OCI-LY7 (cell line): ENCODE measurements around the gene TMEM191C. TPM values are rescaled to one million over a fixed set of nuclear protein-coding genes. Genes with fewer than 3 reads are reported as not detected.

Experiments used
- BruUV-seq: library from RNA; stranded (reverse); fragments of 400-500 nt; replicated peaks from 2 replicates; lab custom pipeline; 2021; lab: Mats Ljungman, UMichigan
- CTCF ChIA-PET: fragments of 300-600 bp; sonication (Branson Sonifier 250); formaldehyde crosslinking; loops from one replicate; lab custom pipeline; 2022; ENCODE audit warnings: antibody characterized with exemption; ENCODE audit not compliant: unreplicated experiment; lab: Charles Lee
- POLR2A ChIA-PET: fragments of 300-600 bp; sonication (Branson Sonifier 250); formaldehyde crosslinking; loops from one replicate; lab custom pipeline; 2022; ENCODE audit warnings: antibody characterized with exemption; lab: Charles Lee
- DNase-seq: peaks from one replicate; pipeline ENCODE4 v3.0.0-alpha.2; 2015; ENCODE audit warnings: low spot score
- H2AFZ ChIP-seq: fragments of 200-600 bp; sonication (generic), shearing (Covaris generic); 2 replicates; pipeline ENCODE4 v1.6.1; 2014; ENCODE audit warnings: mild to moderate bottlenecking, antibody characterized with exemption, low read length, moderate library complexity
- H3K27ac ChIP-seq: fragments of 200-600 bp; sonication (generic); 2 replicates; pipeline ENCODE4 v1.5.1; 2014; ENCODE audit warnings: mixed run types, low read depth, mild to moderate bottlenecking, moderate library complexity, low read length, inconsistent platforms; ENCODE audit not compliant: poor library complexity, severe bottlenecking
- H3K36me3 ChIP-seq: fragments of 200-600 bp; sonication (generic); 2 replicates; pipeline ENCODE4 v1.6.1; 2014; ENCODE audit warnings: mild to moderate bottlenecking, antibody characterized with exemption, low read length, moderate library complexity, mixed read lengths; ENCODE audit not compliant: insufficient read depth
- H3K4me1 ChIP-seq: fragments of 200-600 bp; sonication (generic); 2 replicates; pipeline ENCODE4 v1.5.1; 2014; ENCODE audit warnings: mild to moderate bottlenecking, low read length; ENCODE audit not compliant: insufficient read depth, poor library complexity, severe bottlenecking
- H3K4me2 ChIP-seq: fragments of 200-600 bp; sonication (generic); 2 replicates; pipeline ENCODE4 v1.6.1; 2014; ENCODE audit warnings: mild to moderate bottlenecking, low read length
- H3K4me3 ChIP-seq: fragments of 200-600 bp; sonication (generic); 2 replicates; pipeline ENCODE4 v1.5.1; 2014; ENCODE audit warnings: mild to moderate bottlenecking, low read depth, low read length; ENCODE audit not compliant: poor library complexity, severe bottlenecking
- H3K79me2 ChIP-seq: fragments of 200-600 bp; sonication (generic); 2 replicates; pipeline ENCODE4 v1.6.1; 2016; ENCODE audit warnings: low read depth, mild to moderate bottlenecking, low read length, moderate library complexity, mixed read lengths; ENCODE audit not compliant: insufficient read depth
- H3K9me2 ChIP-seq: fragments of 200-600 bp; sonication (generic); 2 replicates; pipeline ENCODE4 v1.6.1; 2016; ENCODE audit warnings: mild to moderate bottlenecking, low read length, mixed read lengths; ENCODE audit not compliant: insufficient read depth
- H3K9me3 ChIP-seq: fragments of 200-600 bp; sonication (generic); 2 replicates; pipeline ENCODE4 v1.6.1; 2014; ENCODE audit warnings: mild to moderate bottlenecking, mixed run types, low read length, mixed read lengths
- H4K20me1 ChIP-seq: fragments of 200-600 bp; sonication (generic); 2 replicates; pipeline ENCODE4 v1.6.1; 2014; ENCODE audit warnings: mild to moderate bottlenecking, antibody characterized with exemption, low read length, moderate library complexity, mixed read lengths; ENCODE audit not compliant: insufficient read depth
- CTCF ChIP-seq: fragments of 200-600 bp; sonication (generic); conservative IDR thresholded peaks from 2 replicates; pipeline ENCODE4 v1.5.1; 2014; ENCODE audit warnings: mild to moderate bottlenecking, antibody characterized with exemption, low read length, moderate library complexity, mixed read lengths
- EZH2phosphoT487 ChIP-seq: fragments of 200-600 bp; sonication (generic); IDR thresholded peaks from 2 replicates; pipeline ENCODE4 v1.6.1; 2018; ENCODE audit warnings: low read depth, borderline replicate concordance, mild to moderate bottlenecking, mixed run types, antibody characterized with exemption, low read length, moderate library complexity, mixed read lengths
- intact Hi-C: fragments of 100-400 bp; cut with micrococcal nuclease; formaldehyde crosslinking; loops from one replicate; pipeline ENCODE4 v1.10.0; 2022; ENCODE audit not compliant: unreplicated experiment
- total RNA-seq, 2 experiments: library from RNA; depleted of rRNA in 1 of 2; stranded (reverse); fragments of >200 nt in 1 of 2; shearing (Covaris generic) in 1 of 2; gene quantifications; 2 replicates each; pipeline ENCODE4 v1.2.3, GENCODE V29; 2014 to 2022

TMEM191C gene
- total RNA-seq, 2 experiments from 2014 or later = 1.2 to 2.2 TPM

DNA sequence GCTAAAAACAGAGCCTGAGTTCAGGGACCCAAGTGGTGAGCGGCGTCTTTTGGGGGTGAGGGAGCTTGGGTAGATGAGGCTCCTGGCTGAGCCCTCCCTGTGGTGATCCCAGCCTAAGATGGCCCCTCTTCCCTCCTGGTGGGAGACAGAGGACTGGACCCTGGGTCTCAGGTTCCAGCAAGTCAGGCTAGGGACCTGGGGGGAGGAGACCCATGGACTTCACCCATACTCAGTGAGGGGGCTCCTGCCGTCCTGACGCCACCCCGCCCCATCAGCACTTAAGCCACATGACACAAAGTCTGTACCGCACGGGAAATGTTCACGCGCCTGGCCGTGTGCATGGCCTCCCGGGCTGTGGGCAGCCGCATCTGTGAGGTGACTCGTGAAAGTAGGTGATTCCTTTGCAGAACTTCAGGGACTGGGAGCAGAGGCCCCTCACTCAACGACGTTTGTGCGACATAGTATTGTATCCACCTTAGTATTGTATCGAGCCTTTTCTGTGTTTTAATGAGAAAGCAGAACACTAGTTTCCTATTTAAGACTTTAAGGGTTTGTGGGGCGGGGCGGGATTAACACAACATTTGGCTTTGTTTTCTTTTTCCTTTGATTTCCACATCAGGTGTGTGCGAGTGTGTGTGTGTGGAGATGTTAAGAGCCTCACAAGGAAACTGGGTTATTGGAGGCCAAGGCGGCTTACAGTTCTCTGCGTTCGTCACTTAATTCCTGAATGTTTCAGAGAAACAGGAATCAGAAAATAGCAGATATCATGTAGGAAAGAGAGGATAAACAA is 18.4 kb upstream of the TMEM191C start:
- peaks cover 13% of the 10 kb centered on the region for H3K36me3 ChIP-seq
- ChIA-PET POLR2A (interaction anchor here (0.6 kb wide), 1 partner anchor 347 kb away, joined by 3 read pairs; no protein-coding TSS in a partner anchor), CTCF (no interaction called here)
- TF ChIP-seq EZH2phosphoT487 (no peak), CTCF (no peak)
- intact Hi-C loops = no loop called here
- no peaks in the 10 kb centered on the region for H3K4me1 ChIP-seq
- no peak overlapping the region for H3K4me2 ChIP-seq
- DNase-seq = no peak
- no TSS peak for BruUV-seq
- no peaks in the 10 kb centered on the region for H3K79me2 ChIP-seq
- H4K20me1 ChIP-seq = no peaks in the 10 kb centered on the region
- H3K4me3 ChIP-seq = no peak overlapping the region
- H3K27ac ChIP-seq = no peak overlapping the region
- no peaks in the 10 kb centered on the region for H3K9me3 ChIP-seq
- H2AFZ ChIP-seq = no peak overlapping the region
- no peaks in the 10 kb centered on the region for H3K9me2 ChIP-seq

DNA sequence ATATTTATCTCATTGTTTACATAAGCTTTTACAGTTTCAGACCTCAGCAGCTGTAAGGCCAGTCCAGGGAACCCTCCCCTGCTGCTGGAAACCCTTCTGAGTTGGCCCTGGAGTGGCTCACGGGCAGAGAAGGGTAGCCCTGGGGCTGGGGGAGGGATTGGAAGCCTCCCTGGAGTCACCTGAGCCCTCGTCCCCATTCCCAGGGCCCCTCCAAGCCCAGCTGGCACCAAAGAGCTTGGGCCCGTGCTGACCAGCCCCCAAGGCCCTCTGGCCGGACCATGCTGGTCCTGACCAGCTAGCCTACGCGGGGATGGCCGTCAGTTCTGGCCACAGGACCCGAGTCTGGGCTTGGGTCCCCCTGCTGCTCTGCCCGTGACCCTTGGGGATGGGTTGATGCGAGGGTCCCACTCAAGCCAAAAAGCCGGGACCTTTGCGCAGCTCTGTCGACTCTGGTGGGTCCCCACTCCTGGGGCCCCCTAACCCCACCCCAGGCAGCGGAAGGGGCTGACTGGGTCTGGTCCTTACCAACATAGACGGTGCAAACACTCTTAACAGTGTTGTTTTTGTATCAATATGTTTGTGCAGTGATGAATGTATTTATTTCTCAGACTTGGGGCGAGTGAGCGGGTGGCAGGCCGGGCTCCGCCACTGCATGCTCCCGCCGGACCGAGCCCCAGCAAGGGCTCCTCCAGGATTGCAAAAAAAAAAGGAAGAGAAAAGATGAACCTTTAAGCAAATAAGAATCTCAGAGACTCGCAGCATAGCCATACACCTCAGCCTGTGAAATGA is 17.5 kb upstream of the TMEM191C start:
- H2AFZ ChIP-seq = no peak overlapping the region
- no peak overlapping the region for H3K27ac ChIP-seq
- ChIA-PET POLR2A (interaction anchor here (0.6 kb wide), 1 partner anchor 346 kb away, joined by 3 read pairs; no protein-coding TSS in a partner anchor), CTCF (no interaction called here)
- no peak overlapping the region for H3K4me3 ChIP-seq
- H3K9me2 ChIP-seq = no peaks in the 10 kb centered on the region
- peaks cover 12% of the 10 kb centered on the region for H3K36me3 ChIP-seq
- intact Hi-C loops = no loop called here
- no peaks in the 10 kb centered on the region for H3K9me3 ChIP-seq
- no peak for TF ChIP-seq EZH2phosphoT487
- TF ChIP-seq CTCF = no peak
- no peak for DNase-seq
- H3K4me1 ChIP-seq = no peaks in the 10 kb centered on the region
- no peaks in the 10 kb centered on the region for H3K79me2 ChIP-seq
- no peaks in the 10 kb centered on the region for H4K20me1 ChIP-seq
- no TSS peak for BruUV-seq
- H3K4me2 ChIP-seq = no peak overlapping the region
